HEK293T (cell line): ENCODE measurements around the gene RETREG3.

ENCODE experiments used
- FOXM1 ChIP-seq: fragments of 450-650 bp; IDR thresholded peaks from 2 replicates; pipeline ENCODE4 v1.6.1; 2017; ENCODE audit warnings: mild to moderate bottlenecking, borderline replicate concordance
- NFRKB ChIP-seq: fragments of 450-650 bp; IDR thresholded peaks from 2 replicates; pipeline ENCODE4 v1.6.1; 2016; ENCODE audit warnings: mild to moderate bottlenecking, moderate library complexity
- SP1 ChIP-seq: fragments of 450-650 bp; IDR thresholded peaks from 2 replicates; pipeline ENCODE4 v1.6.1; 2017
- TARDBP ChIP-seq: fragments of 450-650 bp; IDR thresholded peaks from 2 replicates; pipeline ENCODE4 v1.6.1; 2016

GRCh38 chr17:42640121-42640520, 30.9 kb upstream of the RETREG3 start:
- TF ChIP-seq TARDBP, result no peak
- TF ChIP-seq NFRKB, result no peak
- TF ChIP-seq FOXM1, result no peak
- no peak for TF ChIP-seq SP1
